H9 (cell line): ENCODE results near the gene RAB33B. TPM values are rescaled to one million over a fixed set of nuclear protein-coding genes. Genes with fewer than 3 reads are reported as not detected.

Source experiments
- DNase-seq: peaks from one replicate; pipeline ENCODE4 v3.0.0-alpha.2; 2017
- H2AFZ ChIP-seq: one replicate; pipeline ENCODE4 v1.6.1; 2013; ENCODE audit warnings: mild to moderate bottlenecking, low read length, control low read depth, moderate library complexity
- H2AK5ac ChIP-seq: 2 replicates; pipeline ENCODE4 v1.6.1; 2013; ENCODE audit warnings: low read length, control low read depth, mixed read lengths; ENCODE audit not compliant: insufficient read length
- H2BK120ac ChIP-seq: one replicate; pipeline ENCODE4 v1.6.1; 2013; ENCODE audit warnings: low read depth, mild to moderate bottlenecking, low read length, control low read depth, inconsistent platforms; ENCODE audit not compliant: poor library complexity, severe bottlenecking
- H2BK12ac ChIP-seq: 2 replicates; pipeline ENCODE4 v1.6.1; 2013; ENCODE audit warnings: low read length, control low read depth, mixed read lengths, low read depth; ENCODE audit not compliant: insufficient read length
- H2BK15ac ChIP-seq: 2 replicates; pipeline ENCODE4 v1.6.1; 2013; ENCODE audit warnings: low read depth, low read length, control low read depth
- H2BK20ac ChIP-seq: one replicate; pipeline ENCODE4 v1.6.1; 2013; ENCODE audit warnings: low read depth, mild to moderate bottlenecking, low read length, control low read depth, inconsistent platforms; ENCODE audit not compliant: poor library complexity, severe bottlenecking
- H2BK5ac ChIP-seq: 2 replicates; pipeline ENCODE4 v1.6.1; 2013; ENCODE audit warnings: low read length, control low read depth, mixed read lengths; ENCODE audit not compliant: insufficient read length
- H3K14ac ChIP-seq: 2 replicates; pipeline ENCODE4 v1.6.1; 2013; ENCODE audit warnings: low read length, control low read depth; ENCODE audit not compliant: insufficient read depth
- H3K18ac ChIP-seq: 2 replicates; pipeline ENCODE4 v1.6.1; 2013; ENCODE audit warnings: low read depth, mild to moderate bottlenecking, mixed read lengths, low read length, control low read depth; ENCODE audit not compliant: insufficient read length
- H3K23ac ChIP-seq: 2 replicates; pipeline ENCODE4 v1.6.1; 2013; ENCODE audit warnings: low read length, control low read depth, mixed read lengths, low read depth; ENCODE audit not compliant: insufficient read length
- H3K23me2 ChIP-seq: 2 replicates; pipeline ENCODE4 v1.6.1; 2013; ENCODE audit warnings: low read depth, mild to moderate bottlenecking, mixed read lengths, low read length, control low read depth; ENCODE audit not compliant: insufficient read length, poor library complexity, severe bottlenecking
- H3K27ac ChIP-seq: 2 replicates; pipeline ENCODE4 v1.5.1; 2013; ENCODE audit warnings: low read length, control low read depth, mixed read lengths, low read depth; ENCODE audit not compliant: insufficient read length
- H3K27me3 ChIP-seq: 2 replicates; pipeline ENCODE4 v1.6.1; 2013; ENCODE audit warnings: low read length, control low read depth, inconsistent platforms; ENCODE audit not compliant: insufficient read depth
- H3K4ac ChIP-seq: 2 replicates; pipeline ENCODE4 v1.6.1; 2013; ENCODE audit warnings: low read depth, mild to moderate bottlenecking, control low read depth, inconsistent platforms, low read length, moderate library complexity
- H3K4me1 ChIP-seq: 2 replicates; pipeline ENCODE4 v1.6.1; 2013; ENCODE audit warnings: low read length, control low read depth, inconsistent platforms; ENCODE audit not compliant: insufficient read depth
- H3K4me2 ChIP-seq: 2 replicates; pipeline ENCODE4 v1.6.1; 2013; ENCODE audit warnings: low read length, control low read depth, mixed read lengths; ENCODE audit not compliant: insufficient read length, insufficient read depth
- H3K56ac ChIP-seq: 2 replicates; pipeline ENCODE4 v1.6.1; 2013; ENCODE audit warnings: low read depth, mild to moderate bottlenecking, mixed read lengths, low read length, control low read depth; ENCODE audit not compliant: insufficient read length
- H3K79me1 ChIP-seq: 2 replicates; pipeline ENCODE4 v1.6.1; 2013; ENCODE audit warnings: low read depth, mild to moderate bottlenecking, moderate library complexity, low read length, control low read depth, inconsistent platforms; ENCODE audit not compliant: insufficient read depth, poor library complexity, severe bottlenecking
- H3K79me2 ChIP-seq: 2 replicates; pipeline ENCODE4 v1.6.1; 2013; ENCODE audit warnings: low read length, control low read depth, inconsistent platforms; ENCODE audit not compliant: insufficient read depth
- H3K9ac ChIP-seq: 2 replicates; pipeline ENCODE4 v1.6.1; 2013; ENCODE audit warnings: low read length, control low read depth, mixed read lengths; ENCODE audit not compliant: insufficient read length; ENCODE audit errors: extremely low read depth
- H3K9me3 ChIP-seq: one replicate; pipeline ENCODE4 v1.6.1; 2013; ENCODE audit warnings: low read depth, low read length, inconsistent platforms; ENCODE audit not compliant: control insufficient read depth
- H3T11ph ChIP-seq: one replicate; pipeline ENCODE4 v1.6.1; 2013; ENCODE audit warnings: mild to moderate bottlenecking, low read length, control low read depth, inconsistent platforms
- H4K20me1 ChIP-seq: one replicate; pipeline ENCODE4 v1.6.1; 2013; ENCODE audit not compliant: control insufficient read depth, insufficient read length, insufficient read depth
- H4K5ac ChIP-seq: 2 replicates; pipeline ENCODE4 v1.6.1; 2013; ENCODE audit warnings: low read depth, mild to moderate bottlenecking, mixed read lengths, low read length, control low read depth; ENCODE audit not compliant: insufficient read length
- H4K8ac ChIP-seq: replicated peaks from 2 replicates; pipeline ENCODE4 v1.6.1; 2013; ENCODE audit warnings: low read length, control low read depth, mixed read lengths, low read depth; ENCODE audit not compliant: insufficient read length
- H4K91ac ChIP-seq: 2 replicates; pipeline ENCODE4 v1.6.1; 2013; ENCODE audit warnings: low read depth, mild to moderate bottlenecking, moderate library complexity, mixed read lengths, low read length, control low read depth; ENCODE audit not compliant: insufficient read length
- H3K27ac Mint-ChIP-seq, 3 experiments: 2 replicates in 2 of 3; 3 replicates in 1 of 3; pipeline ENCODE4 v1.8.0; 2020 to 2021; ENCODE audit warnings: mixed read lengths in 3 of 3, mild to moderate bottlenecking in 1 of 3, moderate library complexity in 1 of 3
- H3K27me3 Mint-ChIP-seq: 2 replicates; pipeline ENCODE4 v1.8.0; 2021; ENCODE audit warnings: low read depth, mild to moderate bottlenecking, moderate library complexity, mixed read lengths
- H3K36me3 Mint-ChIP-seq, 3 experiments: 2 replicates in 2 of 3; 3 replicates in 1 of 3; pipeline ENCODE4 v1.8.0; 2020 to 2021; ENCODE audit warnings: low read depth in 3 of 3, mixed read lengths in 3 of 3; ENCODE audit not compliant: insufficient read depth in 1 of 3
- H3K4me1 Mint-ChIP-seq, 2 experiments: 2 replicates each; pipeline ENCODE4 v1.8.0; 2020; ENCODE audit warnings: mixed read lengths in 2 of 2
- H3K4me3 Mint-ChIP-seq, 2 experiments: 2 replicates in 1 of 2; 3 replicates in 1 of 2; pipeline ENCODE4 v1.8.0; 2020 to 2021; ENCODE audit warnings: mild to moderate bottlenecking in 2 of 2, mixed read lengths in 2 of 2, moderate library complexity in 1 of 2
- H3K9me3 Mint-ChIP-seq, 2 experiments: 2 replicates in 1 of 2; 3 replicates in 1 of 2; pipeline ENCODE4 v1.8.0; 2020; ENCODE audit warnings: mild to moderate bottlenecking in 2 of 2, mixed read lengths in 2 of 2, moderate library complexity in 1 of 2
- CTCF ChIP-seq: fragments of 200-600 bp; sonication (generic); conservative IDR thresholded peaks from 3 replicates; pipeline ENCODE4 v1.8.0; 2021; ENCODE audit warnings: antibody characterized with exemption, mild to moderate bottlenecking
- WGBS: extraction: QIAGEN DNeasy Blood & Tissue Kit; methylation state at CpG from one replicate; pipeline ENCODE4 v1.1.7; 2013; ENCODE audit warnings: missing lambda C conversion rate, low lambda C conversion rate, mixed read lengths; ENCODE audit not compliant: insufficient read length; ENCODE audit errors: extremely low coverage; 5-methylcytosine and 5-hydroxymethylcytosine counted together
- total RNA-seq: library from RNA; stranded (reverse); gene quantifications from 2 replicates; pipeline ENCODE4 v1.2.1, GENCODE V29; 2021

RAB33B gene
- total RNA-seq, 1 experiment from 2014 or later = 7.7 TPM

GRCh38 chr4:139509727-139510410 is 55.9 kb downstream of the RAB33B start:
- Histone ChIP-seq H4K91ac (no peak overlapping the region), H3K56ac (no peak overlapping the region), H2BK15ac (no peak overlapping the region), H3K79me2 (no peaks in the 10 kb centered on the region), H3K79me1 (no peaks in the 10 kb centered on the region), H2BK120ac (no peak overlapping the region), H2BK5ac (no peak overlapping the region), H3K18ac (no peak overlapping the region), H3K27ac (no peak overlapping the region), H3K23me2 (no peaks in the 10 kb centered on the region), H4K8ac (no peak overlapping the region), H2AFZ (no peak overlapping the region), H2BK12ac (no peak overlapping the region), H3K23ac (no peak overlapping the region), H3K27me3 (no peaks in the 10 kb centered on the region), H4K5ac (no peak overlapping the region), H3K4me1 (no peaks in the 10 kb centered on the region), H3K4me2 (no peak overlapping the region), H2AK5ac (no peak overlapping the region), H3K9ac (no peak overlapping the region), H3K4ac (no peak overlapping the region), H3T11ph (no peak overlapping the region), H4K20me1 (no peaks in the 10 kb centered on the region), H2BK20ac (no peak overlapping the region), H3K9me3 (no peaks in the 10 kb centered on the region), H3K14ac (no peak overlapping the region)
- peak; percentile 66 for DNase-seq
- no peak overlapping the region for H3K4me3 Mint-ChIP-seq
- H3K4me1 Mint-ChIP-seq = peaks cover 14 to 24% of the 10 kb centered on the region in 2 experiments
- H3K36me3 Mint-ChIP-seq = no peaks in the 10 kb centered on the region; a peak in 1 of 7 replicates
- no peaks in the 10 kb centered on the region for H3K9me3 Mint-ChIP-seq
- H3K27me3 Mint-ChIP-seq = no peaks in the 10 kb centered on the region
- peak; percentile 71 for TF ChIP-seq CTCF
- H3K27ac Mint-ChIP-seq = peak overlapping the region in 2 of 3 experiments; percentile 47 to 66; a peak in 2 of 7 replicates
- no CpG with 5 or more reads among the region's 6 CpGs for WGBS
